ENCODE measurements around the gene SPAG17.

SPAG17 gene

GRCh38 chr1:118160806-118161205 lies 24.2 kb downstream of the SPAG17 start:
- no peak for DNase-seq (ENCODE audit: low read depth, low spot score)

DNA sequence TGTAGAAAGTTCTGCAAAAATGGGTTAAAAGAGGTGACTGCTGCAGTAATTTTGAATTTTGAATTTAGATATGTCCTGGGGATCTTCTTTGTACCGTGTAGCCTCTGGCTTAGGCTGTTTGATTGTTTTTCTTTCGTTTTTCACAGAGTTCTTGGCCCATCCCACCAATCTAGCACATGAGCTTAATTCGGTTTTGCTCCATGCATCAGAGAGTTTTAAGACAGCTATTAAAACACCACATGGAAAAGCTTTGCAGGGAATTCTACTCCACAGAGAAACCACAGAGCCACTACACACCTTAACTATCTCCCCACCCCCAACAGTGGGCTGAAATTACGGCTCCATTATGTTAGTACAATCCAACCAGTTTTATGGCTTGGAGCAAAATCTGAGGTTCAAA lies 25.5 kb downstream of the SPAG17 start:
- DNase-seq (ENCODE audit: low read depth, low spot score): no peak

DNA sequence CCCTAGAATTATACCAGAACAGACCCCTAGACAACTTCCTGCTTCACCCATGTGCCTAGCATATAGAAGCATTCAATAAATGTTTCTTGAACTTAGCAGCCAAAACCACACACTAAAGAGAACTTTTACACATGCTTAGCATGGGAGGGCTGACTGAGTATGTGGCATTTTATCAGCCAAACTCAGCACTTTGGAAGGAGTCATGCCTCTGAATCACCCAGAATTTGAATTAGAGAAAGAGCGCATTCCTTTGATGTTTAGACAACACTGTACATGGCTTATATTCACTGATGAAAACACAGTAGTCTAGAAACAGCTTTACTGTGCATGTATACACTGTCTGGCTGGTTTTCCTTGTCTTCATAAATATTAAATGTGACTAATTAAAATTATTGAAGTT lies 26.1 kb downstream of the SPAG17 start:
- DNase-seq (ENCODE audit: low read depth, low spot score): no peak

DNA sequence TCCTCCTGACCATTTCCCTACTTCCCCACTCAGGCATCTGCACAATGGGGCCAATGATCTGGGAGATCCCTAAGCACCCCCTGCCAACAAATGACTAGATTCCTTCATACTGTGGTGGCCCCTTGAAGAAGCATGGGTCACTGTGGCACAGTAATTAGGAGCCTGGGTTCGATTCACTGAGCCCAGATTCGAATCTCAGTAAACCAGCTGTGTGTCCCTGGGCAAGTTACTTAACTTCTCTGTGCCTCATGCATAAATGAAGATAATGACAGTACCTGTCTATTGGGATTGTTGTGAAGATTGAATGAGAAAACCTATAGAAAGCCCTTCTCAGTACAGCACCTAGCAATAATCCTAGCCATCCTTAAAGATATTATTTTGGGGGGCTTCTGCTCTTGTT lies 27.5 kb downstream of the SPAG17 start:
- no peak for DNase-seq (ENCODE audit: low read depth, low spot score)

GRCh38 chr1:118155106-118155505 lies 29.9 kb downstream of the SPAG17 start:
- DNase-seq (ENCODE audit: low read depth, low spot score): no peak

GRCh38 chr1:118154220-118154619 lies 30.8 kb downstream of the SPAG17 start:
- no peak for DNase-seq (ENCODE audit: low read depth, low spot score)

- DNase-seq (ENCODE audit: low read depth, low spot score): no peak
Measured at GRCh38 chr1:118151312-118151937, 33.6 kb downstream of the SPAG17 start.

DNA sequence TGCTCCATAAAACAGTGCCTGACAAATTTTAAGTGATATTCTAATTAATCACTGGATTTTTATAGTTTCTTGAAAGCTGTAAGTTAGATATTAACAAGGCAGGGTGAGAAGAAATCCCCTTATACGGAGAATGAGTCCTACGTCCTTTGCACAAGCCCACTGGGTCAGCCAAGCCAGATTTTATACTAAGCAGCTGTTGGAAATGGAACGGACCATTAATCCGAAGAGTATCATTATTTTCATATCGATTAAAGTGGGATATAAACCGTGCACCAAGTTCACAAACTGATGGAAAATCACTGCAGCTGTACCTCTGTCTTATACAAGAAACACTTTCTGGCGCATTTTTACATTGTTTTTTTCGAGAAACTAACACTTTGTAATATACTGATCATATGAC lies 35.2 kb downstream of the SPAG17 start:
- DNase-seq (ENCODE audit: low read depth, low spot score): no peak

DNA sequence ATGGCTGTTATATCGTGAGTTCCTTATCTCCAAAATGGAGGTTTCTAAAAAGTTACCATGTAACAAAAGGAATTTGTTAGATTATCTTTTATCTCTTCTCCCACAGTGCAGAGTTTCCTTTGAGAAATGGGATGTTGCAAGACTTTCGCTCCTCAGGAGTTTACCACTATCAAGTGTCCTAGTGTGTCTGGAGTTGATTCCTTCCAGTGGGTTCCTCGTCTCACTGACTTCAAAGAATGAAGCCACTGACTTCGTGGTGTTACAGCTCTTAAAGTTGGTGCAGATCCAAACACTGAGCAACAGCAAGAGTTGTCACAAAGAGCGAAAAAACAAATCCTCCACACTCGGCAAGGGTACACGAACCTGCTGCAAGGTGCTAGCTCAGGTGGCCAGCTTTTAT lies 37.0 kb downstream of the SPAG17 start:
- DNase-seq (ENCODE audit: low read depth, low spot score): no peak

DNA sequence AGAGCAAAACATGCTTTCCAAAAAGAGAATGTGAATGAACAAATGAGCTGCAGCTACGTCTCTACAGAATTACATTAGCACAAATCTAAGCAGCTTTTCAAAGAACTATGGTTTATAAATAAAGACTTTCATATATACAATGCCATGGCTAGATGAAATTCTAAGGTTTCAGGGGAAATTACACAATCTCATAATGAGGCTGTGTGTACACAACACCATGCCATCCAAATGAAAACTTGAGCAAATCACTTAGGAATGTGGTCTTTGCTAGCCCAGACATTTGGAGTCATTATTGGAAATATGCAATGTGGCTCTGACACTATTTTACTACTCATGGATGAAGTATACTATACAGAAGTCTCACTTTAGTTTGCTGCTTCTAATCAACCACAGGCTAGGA lies 37.5 kb downstream of the SPAG17 start:
- no peak for DNase-seq (ENCODE audit: low read depth, low spot score)

DNA sequence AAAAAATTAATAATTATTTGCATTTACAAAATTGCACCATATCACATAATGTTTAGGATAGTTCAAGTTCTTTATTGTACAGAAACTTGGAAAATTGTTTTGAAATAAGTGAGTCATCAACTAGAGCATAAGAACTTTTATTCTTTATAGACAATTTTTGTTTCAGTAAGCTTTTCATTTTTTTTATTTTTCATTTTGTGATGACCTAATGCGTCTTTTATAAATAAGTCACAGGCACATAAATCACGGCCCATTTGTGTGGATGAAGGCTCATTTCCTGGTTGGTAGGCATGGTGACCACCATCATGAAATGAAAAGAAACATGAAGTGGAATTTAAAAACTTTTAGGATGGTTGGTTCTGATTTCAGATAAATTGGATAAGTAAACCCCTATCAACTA lies 39.3 kb downstream of the SPAG17 start:
- DNase-seq (ENCODE audit: low read depth, low spot score): no peak

DNA sequence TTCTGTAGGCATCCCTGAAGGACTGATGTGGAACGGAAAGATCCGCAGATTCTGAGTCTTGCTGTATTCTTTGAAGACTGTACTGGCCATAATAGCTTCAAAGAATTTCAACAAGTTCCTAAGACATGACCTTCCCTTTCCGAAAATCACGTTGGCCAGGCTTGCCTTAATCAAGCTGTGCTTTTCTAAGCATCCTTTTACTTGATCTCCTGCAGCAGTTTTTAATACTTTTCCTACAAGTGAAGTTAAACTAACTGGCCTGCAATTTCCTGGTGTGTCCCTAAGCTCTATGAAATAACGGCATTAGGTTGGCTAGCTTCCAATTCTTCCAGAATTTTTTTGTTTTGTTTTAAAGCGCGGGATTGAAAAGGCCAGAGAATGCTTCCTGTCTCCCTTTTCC lies 40.3 kb downstream of the SPAG17 start:
- DNase-seq (ENCODE audit: low read depth, low spot score): no peak

DNA sequence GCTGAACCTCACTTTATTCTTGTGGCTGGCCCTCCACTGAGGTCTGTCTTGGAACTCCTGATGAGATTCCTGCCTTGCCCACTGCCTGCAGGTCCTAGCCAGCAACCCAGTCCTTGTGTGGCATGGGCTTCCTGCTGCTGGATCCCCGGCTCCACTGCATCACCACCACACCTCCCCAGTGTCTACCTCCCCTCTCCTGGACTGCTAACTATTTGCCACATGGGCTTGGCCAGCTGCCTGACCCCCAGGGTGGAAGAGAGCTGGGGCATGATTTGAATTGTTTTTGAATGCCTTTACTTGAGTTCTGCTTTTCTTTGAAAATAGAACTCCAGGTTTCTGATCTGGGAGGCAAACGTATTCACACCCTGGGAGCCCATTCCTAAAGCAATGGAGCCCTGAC lies 41.2 kb downstream of the SPAG17 start:
- no peak for DNase-seq (ENCODE audit: low read depth, low spot score)

- no peak for DNase-seq (ENCODE audit: low read depth, low spot score)
Measured at GRCh38 chr1:118143121-118143520, 41.9 kb downstream of the SPAG17 start.

DNA sequence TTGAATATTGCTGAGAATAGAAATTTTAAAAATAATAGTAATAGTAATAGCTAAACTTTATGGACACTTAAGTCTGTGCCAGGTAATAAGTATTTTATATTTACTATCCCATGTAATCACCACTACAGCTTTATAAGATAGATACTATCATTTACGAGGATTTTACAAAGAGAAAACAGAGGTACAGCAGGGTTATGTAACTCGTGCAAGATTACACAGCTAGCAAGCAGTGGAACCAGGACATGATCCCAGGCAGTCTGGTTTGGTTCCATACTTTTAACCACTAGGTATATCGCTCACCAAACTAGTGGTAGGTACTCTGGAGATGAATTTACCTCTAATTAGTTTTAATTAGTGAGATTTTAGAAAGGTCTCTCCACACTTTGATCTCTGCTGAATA lies 42.5 kb downstream of the SPAG17 start:
- DNase-seq (ENCODE audit: low read depth, low spot score): no peak

DNA sequence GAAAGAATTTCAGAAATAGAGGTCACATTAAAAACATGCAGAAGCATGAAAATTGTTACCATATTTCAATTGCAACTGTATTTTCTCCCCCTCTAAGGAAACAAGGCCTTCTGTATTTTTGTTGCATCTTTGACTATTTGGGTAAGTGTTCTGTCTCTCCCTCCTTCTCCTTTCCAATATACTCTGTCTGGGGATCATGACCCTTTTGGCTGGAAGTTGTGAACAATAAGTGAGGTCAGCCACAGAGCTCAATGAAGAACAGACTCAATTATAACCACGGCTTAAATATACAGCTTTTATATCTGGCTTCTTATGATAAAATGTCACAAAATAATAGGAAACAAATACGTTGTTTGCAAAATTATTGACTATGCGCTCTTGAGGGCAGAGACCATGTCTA lies 47.1 kb downstream of the SPAG17 start:
- no peak for DNase-seq (ENCODE audit: low read depth, low spot score)

- DNase-seq (ENCODE audit: low read depth, low spot score): no peak
Measured at GRCh38 chr1:118136187-118136941, 48.7 kb downstream of the SPAG17 start.

DNA sequence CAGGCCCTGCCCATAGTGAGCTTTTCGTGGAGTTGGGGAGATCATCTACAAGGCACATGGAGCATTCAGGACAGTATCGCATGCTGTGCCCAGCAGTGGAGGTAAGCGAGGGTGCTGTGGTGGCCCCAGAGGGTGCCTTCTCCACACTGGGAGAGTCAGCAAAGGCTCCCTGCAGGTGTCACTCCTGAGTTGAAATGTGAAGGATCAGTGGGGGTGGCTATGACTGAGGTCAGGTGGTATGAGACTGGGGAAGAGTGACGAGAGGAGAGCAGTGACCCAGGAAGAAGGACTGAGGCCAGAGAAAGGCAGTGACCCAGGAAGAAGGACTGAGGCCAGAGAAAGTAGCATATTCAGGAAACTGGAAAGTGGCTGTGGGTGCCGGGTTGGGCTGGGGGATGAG lies 53.0 kb downstream of the SPAG17 start:
- no peak for DNase-seq (ENCODE audit: low read depth, low spot score)

GRCh38 chr1:118128761-118129160 lies 56.3 kb downstream of the SPAG17 start:
- DNase-seq (ENCODE audit: low read depth, low spot score): no peak

- DNase-seq (ENCODE audit: low read depth, low spot score): no peak
Measured at GRCh38 chr1:118124064-118124463, 61.0 kb downstream of the SPAG17 start.

DNA sequence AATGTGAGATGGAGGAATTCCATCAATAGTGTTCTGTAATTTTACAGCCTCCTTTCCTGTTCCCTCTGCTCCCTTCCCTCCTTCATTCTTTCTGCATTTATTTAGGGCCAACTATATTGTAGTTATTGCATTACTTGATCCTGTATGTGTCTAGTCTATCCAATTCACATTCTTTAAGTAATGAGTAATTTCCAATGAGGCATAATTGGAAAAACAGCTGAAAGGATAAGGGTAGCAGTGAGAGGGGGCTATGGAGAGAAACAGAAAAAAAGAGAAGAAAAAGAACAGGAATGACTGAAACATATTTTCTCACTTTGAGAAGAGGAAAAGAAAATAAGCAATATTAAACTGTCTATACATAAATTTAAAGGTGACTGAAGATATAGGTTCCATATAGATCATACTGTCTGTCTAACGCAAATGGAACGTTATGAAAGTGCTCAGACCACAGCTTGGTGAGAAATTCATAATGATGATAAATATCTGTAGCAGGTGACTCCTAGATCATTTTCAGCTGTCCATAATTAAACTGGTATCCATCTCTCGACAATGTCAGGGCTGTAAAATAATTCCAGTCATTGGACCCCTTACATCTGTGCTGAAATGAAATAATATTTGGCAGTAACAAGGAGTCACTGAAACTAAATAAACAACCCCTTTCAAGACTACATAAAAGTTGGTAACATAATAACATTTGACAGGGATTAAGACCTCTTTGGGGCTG lies 61.8 kb downstream of the SPAG17 start:
- no peak for DNase-seq (ENCODE audit: low read depth, low spot score)

GRCh38 chr1:118122234-118123004 lies 62.6 kb downstream of the SPAG17 start:
- no peak for DNase-seq (ENCODE audit: low read depth, low spot score)
